Endothelial cell of umbilical vein (primary cell): Measurements from ENCODE around the gene KLHL10. TPM values are rescaled to one million over a fixed set of nuclear protein-coding genes. Genes with fewer than 3 reads are reported as not detected.

Source experiments
- BruUV-seq: library from RNA; stranded (reverse); fragments of 400-500 nt; replicated peaks from 2 replicates; lab custom pipeline; 2021; lab: Mats Ljungman, UMichigan
- CTCF ChIA-PET: fragments of 300-600, 350-600 bp; sonication (Branson Sonifier 250); formaldehyde crosslinking; loops from one replicate; lab custom pipeline; 2021; ENCODE audit warnings: antibody characterized with exemption, inconsistent platforms; lab: Charles Lee
- POLR2A ChIA-PET: fragments of 300-600, 350-600 bp; sonication (Branson Sonifier 250); formaldehyde crosslinking; loops from one replicate; lab custom pipeline; 2021; ENCODE audit warnings: antibody characterized with exemption, inconsistent platforms; lab: Charles Lee
- DNase-seq: peaks from one replicate; pipeline ENCODE4 v3.0.0-alpha.2; 2011; ENCODE audit warnings: low read depth, low spot score
- FAIRE-seq: peaks from 2 replicates; lab custom pipeline; 2011; peaks lifted over from hg19 to GRCh38; lab: Jason Lieb, UNC
- H2AFZ ChIP-seq: 2 replicates; pipeline ENCODE4 v1.6.0; 2012; ENCODE audit warnings: low read depth, low read length, control low read depth, inconsistent platforms
- H3K27ac ChIP-seq: 2 replicates; pipeline ENCODE4 v1.5.1; 2011; ENCODE audit warnings: low read depth, mild to moderate bottlenecking, control low read depth, low read length, moderate library complexity; ENCODE audit not compliant: insufficient read depth
- H3K27me3 ChIP-seq, 2 experiments: 2 replicates each; pipeline versions ENCODE4 v1.6.0 to v1.6.1; 2011; ENCODE audit warnings: low read length in 2 of 2, mixed read lengths in 1 of 2; ENCODE audit not compliant: control insufficient read depth in 2 of 2, insufficient read depth in 2 of 2
- H3K36me3 ChIP-seq, 2 experiments: 2 replicates in 1 of 2; 3 replicates in 1 of 2; pipeline ENCODE4 v1.5.1; 2011; ENCODE audit warnings: low read length in 2 of 2, mild to moderate bottlenecking in 1 of 2, moderate library complexity in 1 of 2; ENCODE audit not compliant: control insufficient read depth in 2 of 2, insufficient read depth in 2 of 2; ENCODE audit errors: extremely low read depth in 1 of 2
- H3K4me1 ChIP-seq: 3 replicates; pipeline ENCODE4 v1.5.1; 2011; ENCODE audit warnings: mild to moderate bottlenecking, low read length; ENCODE audit not compliant: control insufficient read depth, insufficient read depth; ENCODE audit errors: extremely low read depth
- H3K4me2 ChIP-seq: 2 replicates; pipeline ENCODE4 v1.6.1; 2011; ENCODE audit warnings: low read length, control low read depth, mixed read lengths; ENCODE audit not compliant: insufficient read depth
- H3K4me3 ChIP-seq, 3 experiments: fragments of 200-600 bp in 1 of 3; sonication (generic), shearing (Covaris generic) in 1 of 3; replicated peaks in 1 of 3; 2 replicates each; pipeline ENCODE4 v1.5.1; 2011 to 2016; ENCODE audit warnings: control low read depth in 3 of 3, low read length in 3 of 3, mild to moderate bottlenecking in 2 of 3, inconsistent platforms in 1 of 3, low read depth in 1 of 3, moderate library complexity in 1 of 3; ENCODE audit not compliant: insufficient read depth in 1 of 3
- H3K79me2 ChIP-seq: 2 replicates; pipeline ENCODE4 v1.6.0; 2012; ENCODE audit warnings: low read length, inconsistent platforms; ENCODE audit not compliant: control insufficient read depth, insufficient read depth
- H3K9ac ChIP-seq: replicated peaks from 2 replicates; pipeline ENCODE3; 2011; ENCODE audit warnings: low read length, control low read depth; ENCODE audit not compliant: insufficient read depth; ENCODE audit errors: extremely low read depth
- H3K9me1 ChIP-seq: replicated peaks from 3 replicates; pipeline ENCODE4 v1.6.0; 2011; ENCODE audit warnings: mild to moderate bottlenecking, low read length; ENCODE audit not compliant: control insufficient read depth, insufficient read depth; ENCODE audit errors: extremely low read depth
- H3K9me3 ChIP-seq: replicated peaks from 2 replicates; pipeline ENCODE4 v1.5.1; 2012; ENCODE audit warnings: low read length, inconsistent platforms; ENCODE audit not compliant: control insufficient read depth, insufficient read depth
- H4K20me1 ChIP-seq: replicated peaks from 2 replicates; pipeline ENCODE3; 2011; ENCODE audit warnings: mild to moderate bottlenecking, low read length; ENCODE audit not compliant: control insufficient read depth, insufficient read depth; ENCODE audit errors: extremely low read depth
- EZH2 ChIP-seq: IDR thresholded peaks from 2 replicates; pipeline ENCODE4 v1.6.1; 2012; ENCODE audit warnings: borderline replicate concordance, low read depth, mild to moderate bottlenecking, moderate library complexity, low read length, inconsistent platforms; ENCODE audit not compliant: severe bottlenecking
- FOS ChIP-seq: IDR thresholded peaks from 2 replicates; pipeline ENCODE4 v1.6.1; 2011; ENCODE audit warnings: mild to moderate bottlenecking, low read length, moderate library complexity, borderline replicate concordance; ENCODE audit not compliant: insufficient read depth
- GATA2 ChIP-seq: IDR thresholded peaks from 2 replicates; pipeline ENCODE4 v1.7.0; 2011; ENCODE audit warnings: low read depth, mild to moderate bottlenecking, moderate library complexity, mixed read lengths, low read length; ENCODE audit not compliant: insufficient read length, insufficient read depth
- JUN ChIP-seq: IDR thresholded peaks from 2 replicates; pipeline ENCODE4 v1.6.1; 2011; ENCODE audit warnings: borderline replicate concordance, low read depth; ENCODE audit not compliant: insufficient read length, insufficient read depth
- MAX ChIP-seq: IDR thresholded peaks from 2 replicates; pipeline ENCODE4 v1.6.1; 2011; ENCODE audit not compliant: insufficient read depth, insufficient read length
- MYC ChIP-seq: IDR thresholded peaks from one replicate; pipeline ENCODE4 v1.6.1; 2011; ENCODE audit warnings: mild to moderate bottlenecking, low read depth, low read length
- POLR2A ChIP-seq: IDR thresholded peaks from 2 replicates; pipeline ENCODE4 v1.6.1; 2012; ENCODE audit warnings: low read depth, mild to moderate bottlenecking, control low read depth, low read length
- POLR2AphosphoS5 ChIP-seq: IDR thresholded peaks from 2 replicates; pipeline ENCODE4 v1.6.1; 2012; ENCODE audit warnings: low read depth, mild to moderate bottlenecking, control low read depth, low read length, moderate library complexity; ENCODE audit not compliant: insufficient read depth
- dilution Hi-C: fragments of 300-500 bp; cut with MboI; formaldehyde crosslinking; loops from one replicate; pipeline ENCODE4 v1.15.0; 2019; ENCODE audit warnings: low sequenced_read_pairs; ENCODE audit not compliant: extremely low pct_ligation_motif_present
- intact Hi-C: fragments of 100-400 bp; cut with micrococcal nuclease; formaldehyde crosslinking; loops from one replicate; pipeline ENCODE4 v1.10.0; 2022
- polyA plus RNA-seq, 4 experiments: library from polyadenylated mRNA; depleted of rRNA in 3 of 4; stranded (reverse) in 3 of 4; unstranded in 1 of 4; fragments of >200 nt; gene quantifications; 2 replicates each; pipeline versions ENCODE4 v1.2.1 to v1.2.3, GENCODE V29; 2011 to 2012; ENCODE audit warnings: missing spikeins in 1 of 4
- total RNA-seq: library from RNA; stranded (reverse); gene quantifications from 2 replicates; pipeline ENCODE4 v1.2.3, GENCODE V29; 2021
- TF ChIP-seq, protein P1 (sequence below), 2 donors: IDR thresholded peaks; 1 replicate in 1 of 2; 2 replicates in 1 of 2; pipeline ENCODE4 v1.5.1; 2011; ENCODE audit warnings: low read length in 2 of 2, mild to moderate bottlenecking in 2 of 2, moderate library complexity in 2 of 2, control low read depth in 1 of 2, inconsistent platforms in 1 of 2, low read depth in 1 of 2; ENCODE audit not compliant: insufficient read depth in 1 of 2; ENCODE audit errors: extremely low read depth in 1 of 2

The KLHL10 gene
- total and polyA plus RNA-seq, 2 donors (not counting 3 experiments of a cell fraction or from before 2014, with no cell fraction given), result 0.10 TPM; not detected in 1

DNA sequence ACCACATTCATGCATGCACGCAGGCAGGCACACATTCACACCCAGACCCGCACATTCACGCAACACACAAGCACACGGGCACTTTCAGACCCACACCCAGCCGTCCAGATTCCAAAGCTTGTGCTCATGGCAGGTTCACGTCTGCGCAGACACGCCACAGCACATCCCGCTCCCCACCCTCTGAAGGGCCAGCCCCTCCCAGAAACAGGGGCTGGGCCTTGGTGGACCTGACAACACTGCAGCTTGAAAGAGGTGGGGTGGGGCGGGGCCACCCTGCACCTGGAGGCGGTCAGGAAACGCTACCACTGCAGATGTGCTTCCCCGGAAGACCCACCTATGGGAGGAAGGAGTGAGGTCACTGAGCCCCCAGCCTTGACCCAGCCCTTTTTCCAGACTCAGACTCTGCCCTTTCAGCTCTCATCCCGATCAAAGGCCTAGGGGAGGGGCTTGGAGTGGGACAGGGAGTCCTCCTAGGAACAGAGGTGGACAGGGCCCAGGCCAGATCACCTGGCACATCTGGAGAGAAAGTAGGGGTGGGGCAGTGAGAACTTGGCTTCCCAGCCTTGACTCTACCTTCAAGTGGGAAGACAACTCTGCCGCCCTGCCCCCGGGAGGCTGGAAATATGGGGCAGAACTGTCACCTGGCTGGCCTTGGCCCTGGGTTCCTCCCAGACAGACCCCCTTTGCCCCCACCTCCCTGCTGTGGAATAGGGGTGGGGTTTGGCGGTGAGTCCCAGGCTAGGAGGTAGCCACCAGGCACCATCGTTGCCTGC is 36.8 kb upstream of the KLHL10 start:
- TF ChIP-seq JUN (no peak), MYC (no peak), GATA2 (no peak), MAX (no peak), EZH2 (no peak), POLR2A (no peak), POLR2AphosphoS5 (no peak), FOS (no peak)
- TF ChIP-seq, protein P1, sequence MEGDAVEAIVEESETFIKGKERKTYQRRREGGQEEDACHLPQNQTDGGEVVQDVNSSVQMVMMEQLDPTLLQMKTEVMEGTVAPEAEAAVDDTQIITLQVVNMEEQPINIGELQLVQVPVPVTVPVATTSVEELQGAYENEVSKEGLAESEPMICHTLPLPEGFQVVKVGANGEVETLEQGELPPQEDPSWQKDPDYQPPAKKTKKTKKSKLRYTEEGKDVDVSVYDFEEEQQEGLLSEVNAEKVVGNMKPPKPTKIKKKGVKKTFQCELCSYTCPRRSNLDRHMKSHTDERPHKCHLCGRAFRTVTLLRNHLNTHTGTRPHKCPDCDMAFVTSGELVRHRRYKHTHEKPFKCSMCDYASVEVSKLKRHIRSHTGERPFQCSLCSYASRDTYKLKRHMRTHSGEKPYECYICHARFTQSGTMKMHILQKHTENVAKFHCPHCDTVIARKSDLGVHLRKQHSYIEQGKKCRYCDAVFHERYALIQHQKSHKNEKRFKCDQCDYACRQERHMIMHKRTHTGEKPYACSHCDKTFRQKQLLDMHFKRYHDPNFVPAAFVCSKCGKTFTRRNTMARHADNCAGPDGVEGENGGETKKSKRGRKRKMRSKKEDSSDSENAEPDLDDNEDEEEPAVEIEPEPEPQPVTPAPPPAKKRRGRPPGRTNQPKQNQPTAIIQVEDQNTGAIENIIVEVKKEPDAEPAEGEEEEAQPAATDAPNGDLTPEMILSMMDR (IDR thresholded peaks at IDR 0.05; ENCODE audit: extremely low read depth in 1 of 2, insufficient read depth in 1 of 2, low read depth in 1 of 2, low read length in 2 of 2), result no peak
- intact Hi-C loops, result loop anchor here (1.0 to 2.0 kb wide), 4 partner anchors 14 to 62 kb away; partner anchors contain the start of gene JUP
- BruUV-seq, result no TSS peak
- dilution Hi-C loops, result loop anchor here (10.0 kb wide), 1 partner anchor 56 kb away; no protein-coding TSS in a partner anchor
- no peaks in the 10 kb centered on the region for H3K27me3 ChIP-seq
- no peak overlapping the region for H3K4me3 ChIP-seq
- H3K27ac ChIP-seq, result no peak overlapping the region
- H3K36me3 ChIP-seq, result no peaks in the 10 kb centered on the region
- H4K20me1 ChIP-seq, result no peaks in the 10 kb centered on the region
- no peak overlapping the region for H2AFZ ChIP-seq
- FAIRE-seq (no peak), DNase-seq (no peak)
- H3K79me2 ChIP-seq, result no peaks in the 10 kb centered on the region
- H3K4me1 ChIP-seq, result peaks cover 8% of the 10 kb centered on the region
- ChIA-PET CTCF (interaction anchor here (0.6 to 9.8 kb wide), 22 partner anchors 8 to 158 kb away, joined by 3 to 98 read pairs (median 4); partner anchors contain the start of genes JUP, KLHL11 and P3H4), POLR2A (interaction anchor here (1.0 to 2.1 kb wide), 4 partner anchors 14 to 23 kb away, joined by 3 to 10 read pairs (median 7); partner anchors contain the start of gene JUP)
- no peaks in the 10 kb centered on the region for H3K9me3 ChIP-seq
- no peaks in the 10 kb centered on the region for H3K9me1 ChIP-seq
- H3K4me2 ChIP-seq, result no peak overlapping the region
- H3K9ac ChIP-seq, result no peak overlapping the region
